Measurements from ENCODE around the gene KRTAP10-8. TPM values are rescaled to one million over a fixed set of nuclear protein-coding genes. Genes with fewer than 3 reads are reported as not detected.

Gene KRTAP10-8
- total RNA-seq, 2 donors from 2014 or later = not detected

DNA sequence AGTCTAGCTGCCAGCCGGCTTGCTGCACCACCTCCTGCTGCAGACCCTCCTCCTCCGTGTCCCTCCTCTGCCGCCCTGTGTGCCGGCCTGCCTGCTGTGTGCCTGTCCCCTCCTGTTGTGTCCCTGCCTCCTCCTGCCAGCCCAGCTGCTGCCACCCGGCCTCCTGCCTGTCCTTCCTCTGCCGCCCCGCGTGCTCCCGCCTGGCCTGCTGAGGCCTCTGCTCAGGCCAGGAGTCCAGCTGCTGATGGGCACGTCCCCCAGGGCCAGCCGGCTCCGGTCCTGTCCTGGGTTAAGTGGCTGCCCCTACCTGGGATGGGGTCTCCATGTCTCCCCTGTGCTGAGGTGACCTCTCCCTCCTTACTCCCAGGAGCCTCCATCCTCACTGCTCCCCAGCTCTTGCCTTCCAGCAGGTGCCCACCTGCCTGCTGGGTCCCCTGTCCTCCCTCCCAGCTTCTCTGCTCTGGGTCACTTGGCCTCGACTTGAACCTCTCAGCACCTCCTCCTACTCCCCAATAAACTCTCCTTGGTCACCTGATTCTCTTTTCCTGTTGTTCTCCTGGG lies 870 bp downstream of the KRTAP10-8 start:
- no peaks in the 10 kb centered on the region for H3K27me3 ChIP-seq
- TF ChIP-seq, protein P1, sequence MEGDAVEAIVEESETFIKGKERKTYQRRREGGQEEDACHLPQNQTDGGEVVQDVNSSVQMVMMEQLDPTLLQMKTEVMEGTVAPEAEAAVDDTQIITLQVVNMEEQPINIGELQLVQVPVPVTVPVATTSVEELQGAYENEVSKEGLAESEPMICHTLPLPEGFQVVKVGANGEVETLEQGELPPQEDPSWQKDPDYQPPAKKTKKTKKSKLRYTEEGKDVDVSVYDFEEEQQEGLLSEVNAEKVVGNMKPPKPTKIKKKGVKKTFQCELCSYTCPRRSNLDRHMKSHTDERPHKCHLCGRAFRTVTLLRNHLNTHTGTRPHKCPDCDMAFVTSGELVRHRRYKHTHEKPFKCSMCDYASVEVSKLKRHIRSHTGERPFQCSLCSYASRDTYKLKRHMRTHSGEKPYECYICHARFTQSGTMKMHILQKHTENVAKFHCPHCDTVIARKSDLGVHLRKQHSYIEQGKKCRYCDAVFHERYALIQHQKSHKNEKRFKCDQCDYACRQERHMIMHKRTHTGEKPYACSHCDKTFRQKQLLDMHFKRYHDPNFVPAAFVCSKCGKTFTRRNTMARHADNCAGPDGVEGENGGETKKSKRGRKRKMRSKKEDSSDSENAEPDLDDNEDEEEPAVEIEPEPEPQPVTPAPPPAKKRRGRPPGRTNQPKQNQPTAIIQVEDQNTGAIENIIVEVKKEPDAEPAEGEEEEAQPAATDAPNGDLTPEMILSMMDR (IDR thresholded peaks at IDR 0.05) = no peak
- DNase-seq = no peak
- H3K9ac ChIP-seq (ENCODE audit: low read depth in 2 of 2, low read length in 2 of 2) = no peak overlapping the region
- intact Hi-C loops (cut with DNase I) = no loop called here
- H3K27ac ChIP-seq = no peak overlapping the region
- H3K36me3 ChIP-seq = no peaks in the 10 kb centered on the region
- H3K9me3 ChIP-seq = no peaks in the 10 kb centered on the region
- H3K4me1 ChIP-seq = no peaks in the 10 kb centered on the region
- no peak overlapping the region for H3K4me3 ChIP-seq

DNA sequence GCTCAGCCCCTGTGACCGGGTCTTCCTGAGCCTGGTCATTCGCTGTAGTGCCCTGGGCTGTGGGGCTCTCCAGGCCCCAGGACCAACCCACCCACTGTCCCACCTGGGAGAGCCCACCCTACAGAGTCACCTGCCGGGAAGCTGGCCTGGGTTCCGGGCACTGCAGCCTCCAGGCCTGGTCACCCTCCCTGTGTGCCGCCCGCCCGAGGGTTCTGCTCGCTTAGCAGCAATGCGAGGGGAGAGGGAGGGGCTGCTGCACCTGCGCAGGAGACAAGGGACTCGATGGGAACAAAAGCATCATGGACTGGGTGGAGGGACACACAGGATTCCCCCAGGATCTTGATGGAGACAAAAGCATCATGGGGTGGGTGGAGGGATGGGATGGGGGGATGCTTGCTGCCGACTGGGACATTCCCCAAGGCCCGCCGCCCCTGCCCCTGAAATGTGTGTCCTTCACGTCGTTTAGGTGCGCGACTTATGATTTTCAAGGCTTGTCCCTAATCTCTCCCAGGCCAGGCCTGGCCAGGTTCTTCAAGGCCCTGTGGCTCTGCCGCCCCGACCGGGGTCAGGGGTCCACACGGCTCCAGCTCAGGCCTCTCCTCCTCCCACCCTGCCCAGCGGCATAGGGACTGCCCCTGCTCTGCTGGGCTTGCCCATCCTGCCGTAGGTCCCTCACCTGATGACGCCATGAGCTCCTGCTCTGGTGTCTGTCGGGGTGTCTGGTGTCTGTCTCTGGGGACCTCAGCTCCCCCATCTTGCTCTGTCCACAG lies 1.7 kb downstream of the KRTAP10-8 start:
- no peak overlapping the region for H3K4me3 ChIP-seq
- no peaks in the 10 kb centered on the region for H3K4me1 ChIP-seq
- TF ChIP-seq, protein P1 (IDR thresholded peaks at IDR 0.05) = no peak
- no peaks in the 10 kb centered on the region for H3K9me3 ChIP-seq
- H3K27ac ChIP-seq = no peak overlapping the region
- intact Hi-C loops (cut with DNase I) = no loop called here
- no peak overlapping the region for H3K9ac ChIP-seq (ENCODE audit: low read depth in 2 of 2, low read length in 2 of 2)
- H3K27me3 ChIP-seq = no peaks in the 10 kb centered on the region
- no peak for DNase-seq
- no peaks in the 10 kb centered on the region for H3K36me3 ChIP-seq

DNA sequence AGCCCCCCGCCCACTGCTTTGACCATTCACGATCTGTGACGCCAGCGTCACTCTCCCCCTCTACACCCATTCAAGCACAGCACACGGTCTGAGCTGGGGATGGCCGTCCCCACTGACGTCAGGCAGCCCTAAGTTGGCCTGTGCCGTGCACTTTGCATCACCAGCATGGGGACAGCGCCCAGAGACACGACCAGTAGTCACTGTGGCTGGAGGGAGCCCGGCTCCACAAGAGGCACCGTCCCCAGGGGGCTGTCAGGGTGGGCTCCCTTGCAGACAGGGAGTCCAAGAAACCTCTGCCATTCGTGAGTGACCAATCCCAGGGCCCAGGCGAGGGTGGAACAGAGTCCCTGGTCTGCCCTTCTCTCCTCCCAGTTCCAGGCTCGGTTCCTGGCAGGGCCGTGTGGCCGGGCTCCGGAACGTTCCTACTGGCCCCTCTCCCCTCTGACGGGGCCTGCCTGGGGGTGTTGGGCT lies 2.3 kb downstream of the KRTAP10-8 start:
- H3K9me3 ChIP-seq = no peaks in the 10 kb centered on the region
- no peaks in the 10 kb centered on the region for H3K36me3 ChIP-seq
- no peak overlapping the region for H3K27ac ChIP-seq
- H3K9ac ChIP-seq (ENCODE audit: low read depth in 2 of 2, low read length in 2 of 2) = no peak overlapping the region
- intact Hi-C loops (cut with DNase I) = no loop called here
- TF ChIP-seq, protein P1 (IDR thresholded peaks at IDR 0.05) = no peak
- DNase-seq = no peak
- H3K4me3 ChIP-seq = no peak overlapping the region
- no peaks in the 10 kb centered on the region for H3K27me3 ChIP-seq
- no peaks in the 10 kb centered on the region for H3K4me1 ChIP-seq

DNA sequence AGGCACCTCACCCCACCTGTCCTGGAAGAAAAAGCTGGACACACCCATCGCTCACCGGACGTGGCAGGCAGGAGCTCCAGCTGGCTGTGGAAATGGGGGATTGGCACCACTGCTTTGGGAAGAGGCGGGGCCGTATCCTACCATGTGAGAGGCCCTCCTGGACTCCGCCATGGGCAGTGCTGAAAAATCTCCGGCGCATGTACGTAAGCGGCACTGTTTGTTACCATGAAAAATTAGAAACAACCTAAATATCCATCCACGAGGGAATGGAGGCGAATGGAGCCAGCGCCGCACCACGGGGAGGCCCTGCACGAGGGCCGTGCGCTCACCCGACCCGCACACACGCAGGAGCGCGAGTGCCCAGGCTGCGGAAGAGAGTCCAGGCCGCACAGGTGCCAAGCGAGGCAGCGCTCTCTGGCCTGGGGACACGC lies 3.1 kb downstream of the KRTAP10-8 start:
- Histone ChIP-seq H3K36me3 (no peaks in the 10 kb centered on the region), H3K4me3 (no peak overlapping the region), H3K27ac (no peak overlapping the region), H3K27me3 (no peaks in the 10 kb centered on the region), H3K9me3 (no peaks in the 10 kb centered on the region), H3K4me1 (no peaks in the 10 kb centered on the region), H3K9ac (ENCODE audit: low read depth in 2 of 2, low read length in 2 of 2) (no peak overlapping the region)
- no peak for DNase-seq
- intact Hi-C loops (cut with DNase I) = no loop called here
- TF ChIP-seq, protein P1 (IDR thresholded peaks at IDR 0.05) = no peak

DNA sequence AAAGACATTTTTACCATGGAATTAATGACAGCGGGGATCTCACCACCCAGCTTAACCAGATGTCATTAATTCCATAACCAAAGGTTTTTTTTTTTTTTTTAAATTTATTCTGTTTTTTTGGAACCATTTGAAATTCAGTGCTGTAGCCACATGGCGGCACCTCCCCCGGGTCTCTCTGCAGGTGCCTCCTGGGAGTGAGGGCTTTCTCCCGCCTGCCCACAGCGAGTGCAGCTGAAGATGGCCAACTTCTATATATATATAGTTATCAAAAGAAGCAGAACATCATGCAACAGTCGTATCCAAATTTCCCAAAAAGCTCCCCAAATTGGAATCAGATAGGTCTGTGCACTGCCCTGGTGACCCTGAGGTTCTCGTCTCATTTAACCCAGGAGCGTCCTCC lies 3.6 kb downstream of the KRTAP10-8 start:
- no peak for DNase-seq
- Histone ChIP-seq H3K27me3 (no peaks in the 10 kb centered on the region), H3K9ac (ENCODE audit: low read depth in 2 of 2, low read length in 2 of 2) (no peak overlapping the region), H3K4me1 (no peaks in the 10 kb centered on the region), H3K27ac (no peak overlapping the region), H3K36me3 (no peaks in the 10 kb centered on the region), H3K9me3 (no peaks in the 10 kb centered on the region), H3K4me3 (no peak overlapping the region)
- intact Hi-C loops (cut with DNase I) = no loop called here
- TF ChIP-seq, protein P1 (IDR thresholded peaks at IDR 0.05) = no peak

Data from colonic mucosa (tissue), 4 donors.